Natural killer cell treated with Interleukin-12 subunit alpha and Interleukin-12 subunit beta and Interleukin-15 and Interleukin-18, amount 100 ng/mL, for 72 hours (primary cell): ENCODE measurements around the gene LRRC57. TPM values are rescaled to one million over a fixed set of nuclear protein-coding genes. Genes with fewer than 3 reads are reported as not detected.
A peak's percentile ranks its signal among the peaks of the same experiment; 100 is the strongest.

ENCODE experiments used
- ATAC-seq, 2 donors: fragments of 150-1000 bp; cut with Tn5 transposase in 1 of 2; sonication (Bioruptor Pico), chemical (Tn5 transposase) in 1 of 2; 2 replicates each; pipeline ENCODE4 v1.10.0; 2021
- DNase-seq: peaks from one replicate; pipeline ENCODE4 v3.0.0; 2022; ENCODE audit warnings: low spot score
- H3K27ac Mint-ChIP-seq, 2 donors: 1 replicate in 1 of 2; 2 replicates in 1 of 2; pipeline ENCODE4 v1.8.0; 2022; ENCODE audit warnings: mixed read lengths in 2 of 2, mild to moderate bottlenecking in 1 of 2, moderate library complexity in 1 of 2
- H3K27me3 Mint-ChIP-seq, 2 donors: 1 replicate in 1 of 2; 2 replicates in 1 of 2; pipeline ENCODE4 v1.8.0; 2022; ENCODE audit warnings: mixed read lengths in 2 of 2
- H3K36me3 Mint-ChIP-seq: one replicate; pipeline ENCODE4 v1.8.0; 2022; ENCODE audit warnings: mixed read lengths
- H3K4me1 Mint-ChIP-seq, 2 donors: 1 replicate in 1 of 2; 2 replicates in 1 of 2; pipeline ENCODE4 v1.8.0; 2022; ENCODE audit warnings: low read depth in 2 of 2, mixed read lengths in 2 of 2, mild to moderate bottlenecking in 1 of 2
- H3K4me3 Mint-ChIP-seq: one replicate; pipeline ENCODE4 v1.8.0; 2022; ENCODE audit warnings: mixed read lengths
- H3K9me3 Mint-ChIP-seq: 2 replicates; pipeline ENCODE4 v1.8.0; 2022; ENCODE audit warnings: mixed read lengths
- total RNA-seq, 2 donors: library from RNA; stranded (reverse); gene quantifications; one replicate each; pipeline ENCODE4 v1.2.3, GENCODE V29; 2022

LRRC57 gene
- total RNA-seq, 2 donors from 2014 or later: 25.4 to 41.3 TPM

- ATAC-seq: no peak
- Mint-ChIP-seq H3K4me3 (no peak overlapping the region), H3K4me1 (peaks cover 0 to 2% of the 10 kb centered on the region in 2 donors), H3K9me3 (no peaks in the 10 kb centered on the region), H3K36me3 (peaks cover 19% of the 10 kb centered on the region), H3K27ac (no peak overlapping the region), H3K27me3 (no peaks in the 10 kb centered on the region)
- no peak for DNase-seq
Measured at GRCh38 chr15:42511007-42511391, 37.6 kb downstream of the LRRC57 start.

GRCh38 chr15:42510258-42511006, 38.2 kb downstream of the LRRC57 start:
- H3K4me1 Mint-ChIP-seq: peaks cover 0 to 2% of the 10 kb centered on the region in 2 donors
- peaks cover 13% of the 10 kb centered on the region for H3K36me3 Mint-ChIP-seq
- no peak for ATAC-seq
- H3K4me3 Mint-ChIP-seq: no peak overlapping the region
- no peaks in the 10 kb centered on the region for H3K9me3 Mint-ChIP-seq
- H3K27ac Mint-ChIP-seq: no peak overlapping the region
- no peaks in the 10 kb centered on the region for H3K27me3 Mint-ChIP-seq
- no peak for DNase-seq

- no peaks in the 10 kb centered on the region for H3K9me3 Mint-ChIP-seq
- H3K27me3 Mint-ChIP-seq: no peaks in the 10 kb centered on the region
- ATAC-seq: no peak
- no peak overlapping the region for H3K27ac Mint-ChIP-seq
- H3K4me1 Mint-ChIP-seq: peaks cover 0 to 6% of the 10 kb centered on the region in 2 donors
- no peak for DNase-seq
- no peak overlapping the region for H3K4me3 Mint-ChIP-seq
- peaks cover 4% of the 10 kb centered on the region for H3K36me3 Mint-ChIP-seq
Measured at GRCh38 chr15:42508263-42508690, 40.3 kb downstream of the LRRC57 start.

DNA sequence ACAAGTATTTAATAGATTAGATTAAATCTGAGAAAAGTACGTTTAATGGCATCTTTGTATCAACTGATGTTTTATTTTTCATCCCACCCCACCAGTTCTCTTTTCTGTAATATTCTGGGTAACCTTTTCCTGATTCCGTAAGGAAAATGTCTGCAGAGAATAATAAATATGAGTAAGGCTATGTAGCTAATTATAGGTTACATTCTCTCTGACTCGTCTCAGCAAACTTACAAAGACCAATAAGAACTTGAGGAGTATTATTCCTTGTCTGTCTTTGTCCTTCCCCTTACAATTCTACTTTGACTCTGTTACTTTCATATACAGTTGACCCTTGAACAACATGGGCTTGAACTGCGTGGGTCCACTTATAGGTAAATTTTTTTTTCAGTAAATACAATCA, 41.1 kb downstream of the LRRC57 start:
- Mint-ChIP-seq H3K36me3 (no peaks in the 10 kb centered on the region), H3K27me3 (no peaks in the 10 kb centered on the region), H3K27ac (no peak overlapping the region), H3K4me1 (peaks cover 0 to 6% of the 10 kb centered on the region in 2 donors), H3K4me3 (no peak overlapping the region), H3K9me3 (no peaks in the 10 kb centered on the region)
- ATAC-seq (no peak), DNase-seq (no peak)

GRCh38 chr15:42504631-42505030, 44.0 kb downstream of the LRRC57 start:
- Mint-ChIP-seq H3K4me1 (peaks cover 0 to 9% of the 10 kb centered on the region in 2 donors), H3K9me3 (no peaks in the 10 kb centered on the region), H3K27me3 (no peaks in the 10 kb centered on the region), H3K27ac (no peak overlapping the region), H3K36me3 (no peaks in the 10 kb centered on the region), H3K4me3 (no peak overlapping the region)
- ATAC-seq (no peak), DNase-seq (no peak)

- no peak overlapping the region for H3K27ac Mint-ChIP-seq
- no peaks in the 10 kb centered on the region for H3K27me3 Mint-ChIP-seq
- H3K4me1 Mint-ChIP-seq: peaks cover 0 to 9% of the 10 kb centered on the region in 2 donors
- no peaks in the 10 kb centered on the region for H3K36me3 Mint-ChIP-seq
- DNase-seq: no peak
- no peaks in the 10 kb centered on the region for H3K9me3 Mint-ChIP-seq
- ATAC-seq: no peak
- H3K4me3 Mint-ChIP-seq: no peak overlapping the region
Measured at GRCh38 chr15:42503825-42504224, 44.8 kb downstream of the LRRC57 start.

DNA sequence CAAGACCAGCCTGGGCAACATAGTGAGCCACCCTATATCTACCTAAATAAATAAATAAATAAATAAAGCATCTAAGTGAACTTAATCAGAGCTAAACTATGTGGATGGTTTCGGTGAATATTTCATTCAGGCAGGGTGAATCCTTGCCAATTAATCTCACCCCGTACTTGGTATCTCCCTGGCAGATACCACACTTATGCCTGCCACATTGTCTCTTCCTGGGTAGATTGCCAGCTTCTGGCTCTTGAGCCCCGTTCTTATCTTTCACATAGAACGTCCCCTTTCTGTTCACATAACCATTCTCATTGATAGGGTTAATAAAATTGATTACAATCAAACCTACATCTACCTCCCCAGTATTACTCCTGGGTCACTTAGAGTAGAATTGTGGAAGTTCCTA, 46.1 kb downstream of the LRRC57 start:
- no peak overlapping the region for H3K4me3 Mint-ChIP-seq
- H3K27ac Mint-ChIP-seq: no peak overlapping the region
- DNase-seq (no peak), ATAC-seq (no peak)
- peaks cover 10 to 16% of the 10 kb centered on the region in 2 donors for H3K4me1 Mint-ChIP-seq
- no peaks in the 10 kb centered on the region for H3K27me3 Mint-ChIP-seq
- no peaks in the 10 kb centered on the region for H3K36me3 Mint-ChIP-seq
- no peaks in the 10 kb centered on the region for H3K9me3 Mint-ChIP-seq

DNA sequence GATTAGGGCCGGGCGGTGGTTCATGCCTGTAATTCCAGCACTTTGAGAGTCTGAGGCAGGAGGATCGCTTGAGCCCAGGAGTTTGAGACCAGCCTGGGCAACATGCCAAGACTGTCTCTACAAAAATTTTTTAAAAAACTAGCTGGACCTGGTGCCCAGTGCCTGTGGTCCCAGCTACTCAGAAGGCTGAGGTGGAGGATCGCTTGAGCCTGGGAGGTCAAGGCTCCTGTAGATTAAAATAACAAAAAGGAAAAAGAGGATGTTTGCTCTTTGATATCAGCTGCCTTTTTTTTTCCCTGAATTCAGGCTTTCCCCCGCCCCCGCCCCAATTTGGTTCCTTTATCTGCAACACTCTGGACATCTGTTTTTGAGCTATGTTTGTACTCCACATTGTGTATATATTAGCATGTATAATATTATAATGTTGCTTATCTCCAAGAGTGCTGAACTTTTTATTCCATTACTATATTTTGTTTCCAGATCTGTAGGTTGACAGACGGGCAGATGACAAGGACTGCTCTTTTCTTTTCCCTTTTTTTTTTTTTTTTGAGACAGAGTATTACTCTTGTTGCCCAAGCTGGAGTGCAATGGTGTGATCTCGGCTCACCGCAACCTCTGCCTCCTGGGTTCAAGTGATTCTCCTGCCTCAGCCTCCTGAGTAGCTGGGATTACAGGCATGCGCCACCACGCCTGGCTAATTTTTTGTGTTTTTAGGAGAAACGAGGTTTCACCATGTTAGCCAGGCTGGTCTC, 48.6 kb downstream of the LRRC57 start:
- H3K9me3 Mint-ChIP-seq: no peaks in the 10 kb centered on the region
- no peak overlapping the region for H3K27ac Mint-ChIP-seq
- H3K4me3 Mint-ChIP-seq: no peak overlapping the region
- no peak for ATAC-seq
- H3K27me3 Mint-ChIP-seq: no peaks in the 10 kb centered on the region
- DNase-seq: no peak
- H3K36me3 Mint-ChIP-seq: no peaks in the 10 kb centered on the region
- H3K4me1 Mint-ChIP-seq: peaks cover 28 to 35% of the 10 kb centered on the region in 2 donors

DNA sequence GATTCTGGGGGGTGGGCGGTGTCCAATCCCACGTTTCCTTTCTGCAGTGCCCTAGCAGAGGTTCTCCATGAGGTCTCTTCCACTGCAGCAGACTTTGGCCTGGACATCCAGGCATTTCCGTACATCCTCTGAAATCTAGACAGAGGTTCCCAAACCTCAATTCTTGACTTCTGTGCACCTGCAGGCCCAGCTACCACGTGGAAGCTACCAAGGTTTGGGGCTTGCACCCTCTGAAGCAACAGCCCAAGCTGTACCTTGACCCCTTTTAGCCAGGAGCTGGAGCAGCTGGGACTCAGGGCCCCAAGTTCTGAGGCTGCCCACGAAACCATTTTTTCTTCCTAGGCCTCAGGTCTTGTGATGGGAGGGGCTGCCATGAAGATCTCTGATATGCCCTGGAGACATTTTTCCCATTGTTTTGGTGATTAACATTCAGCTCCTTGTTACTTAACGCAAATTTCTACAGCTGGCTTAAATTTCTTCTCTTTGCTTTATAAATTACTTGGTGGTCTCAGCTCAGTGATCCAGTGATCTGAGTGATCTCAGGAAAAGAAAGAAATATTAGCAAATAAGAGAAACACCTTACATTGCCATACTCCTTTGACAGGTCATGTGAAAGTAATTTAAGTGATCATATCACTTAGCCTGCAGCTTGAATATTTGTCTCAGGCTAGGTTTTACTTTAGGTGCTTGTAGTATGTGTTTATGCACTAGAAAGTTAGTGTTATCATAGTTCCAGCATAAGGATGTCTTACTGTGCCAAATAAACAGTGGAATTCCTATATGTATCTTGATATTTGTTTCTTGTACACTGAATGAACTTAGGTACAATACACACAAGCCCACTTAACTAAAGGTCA, 50.2 kb downstream of the LRRC57 start:
- ATAC-seq (no peak), DNase-seq (no peak)
- Mint-ChIP-seq H3K4me1 (peaks cover 42 to 43% of the 10 kb centered on the region in 2 donors), H3K36me3 (no peaks in the 10 kb centered on the region), H3K27me3 (no peaks in the 10 kb centered on the region), H3K4me3 (peak overlapping the region; percentile 3), H3K9me3 (no peaks in the 10 kb centered on the region), H3K27ac (peak overlapping the region in 1 of 2 donors; percentile 13)

DNA sequence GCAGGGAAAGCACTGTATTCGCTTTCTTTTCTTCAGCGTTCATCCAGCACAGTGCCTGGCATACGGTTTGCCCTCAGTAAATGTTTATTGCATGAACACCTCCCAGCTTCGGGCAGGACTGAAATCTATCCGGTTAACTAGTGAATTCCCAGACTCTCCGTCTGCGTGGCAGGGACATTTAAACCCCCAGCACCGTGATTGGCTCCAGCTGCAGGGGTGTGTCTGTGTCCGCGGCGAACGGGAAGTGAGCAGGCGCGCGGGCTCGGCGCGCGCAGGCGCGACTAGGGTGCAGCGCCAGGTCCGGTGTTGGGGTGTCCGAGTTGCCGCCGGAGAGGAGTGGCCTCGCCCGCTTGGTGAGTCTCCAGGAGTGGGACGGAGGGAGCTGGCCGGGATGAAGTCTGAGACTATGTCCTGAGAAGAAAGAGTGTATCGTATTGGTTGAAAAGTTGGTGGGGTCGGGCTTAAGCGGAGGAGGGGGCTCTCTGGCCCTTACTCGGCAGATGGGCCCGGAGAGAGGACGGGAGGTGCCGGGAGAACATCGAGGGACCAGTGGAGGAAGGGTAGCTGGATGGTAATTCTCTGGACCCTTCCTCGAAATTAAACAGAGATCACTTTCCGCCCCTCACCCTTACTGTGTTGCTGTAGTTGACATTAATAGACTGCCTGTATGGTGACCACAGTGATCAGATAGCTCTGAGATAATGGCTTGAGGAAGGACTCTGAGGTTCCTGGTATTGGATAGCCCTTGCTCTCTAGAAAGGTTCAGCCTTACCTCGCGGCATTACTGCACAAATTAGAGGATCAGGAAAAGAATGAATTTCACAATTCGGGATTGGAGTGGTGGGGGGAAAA, 53.0 kb downstream of the LRRC57 start, which contains the start of gene SNAP23:
SNAP23 (plus strand) TSS at position 274 of the 852 bp plus-strand sequence. CDS start 16,213 bp downstream, outside the sequence.
- no peaks in the 10 kb centered on the region for H3K36me3 Mint-ChIP-seq
- peak within 1 kb of the TSS; percentile 57 to 93 for H3K27ac Mint-ChIP-seq
- no peaks in the 10 kb centered on the region for H3K27me3 Mint-ChIP-seq
- ATAC-seq: peak; percentile 97 to 98
- H3K4me1 Mint-ChIP-seq: peaks cover 46 to 50% of the 10 kb centered on the region in 2 donors
- peak within 1 kb of the TSS; percentile 94 for H3K4me3 Mint-ChIP-seq
- no peaks in the 10 kb centered on the region for H3K9me3 Mint-ChIP-seq
- peak; percentile 92 for DNase-seq

DNA sequence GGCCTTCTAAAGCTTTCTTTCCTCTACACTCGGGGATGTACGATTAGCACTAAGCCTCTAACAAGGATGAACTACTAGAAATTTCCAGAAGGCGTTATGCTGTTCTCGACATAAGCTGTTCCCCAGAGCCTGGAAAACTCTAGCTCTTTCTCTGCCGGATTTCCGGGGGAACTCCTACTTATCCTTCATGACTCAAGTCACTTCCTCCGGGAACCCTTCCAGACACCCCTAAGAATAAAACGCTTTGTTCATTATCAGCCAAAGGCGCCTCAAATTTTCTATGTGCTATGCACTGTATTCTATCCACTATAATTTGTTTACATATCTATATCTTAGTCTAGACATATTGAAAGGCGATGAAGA, 53.6 kb downstream of the LRRC57 start:
- Mint-ChIP-seq H3K36me3 (no peaks in the 10 kb centered on the region), H3K9me3 (no peaks in the 10 kb centered on the region), H3K27ac (peak overlapping the region; percentile 57 to 93), H3K4me3 (peak overlapping the region; percentile 94), H3K4me1 (peaks cover 43 to 55% of the 10 kb centered on the region in 2 donors), H3K27me3 (no peaks in the 10 kb centered on the region)
- DNase-seq: peak; percentile 74
- peak in 1 of 2 donors; percentile 1 for ATAC-seq

DNA sequence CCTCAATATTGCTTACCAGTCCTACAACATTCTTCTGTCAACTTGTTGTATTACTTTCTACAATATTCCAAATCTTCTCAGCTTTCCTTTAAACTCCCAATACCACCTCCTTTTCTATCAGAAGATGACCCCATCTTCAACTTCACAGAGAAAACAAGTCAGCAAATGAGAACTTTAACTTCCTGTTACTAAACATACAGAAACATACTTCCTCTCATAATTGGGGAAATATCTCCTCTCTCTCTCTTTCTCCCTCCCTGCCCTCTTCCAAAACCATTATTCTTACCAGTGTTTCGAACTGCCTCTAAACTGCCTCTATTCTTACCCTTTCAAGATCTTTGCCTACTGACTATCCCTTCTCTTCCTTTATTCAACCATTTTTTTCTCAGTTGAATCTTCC, 54.9 kb downstream of the LRRC57 start:
- ATAC-seq (no peak), DNase-seq (no peak)
- H3K36me3 Mint-ChIP-seq: no peaks in the 10 kb centered on the region
- H3K27me3 Mint-ChIP-seq: no peaks in the 10 kb centered on the region
- no peaks in the 10 kb centered on the region for H3K9me3 Mint-ChIP-seq
- peak overlapping the region; percentile 36 for H3K4me3 Mint-ChIP-seq
- H3K27ac Mint-ChIP-seq: peak overlapping the region; percentile 51 to 57
- H3K4me1 Mint-ChIP-seq: peaks cover 43 to 55% of the 10 kb centered on the region in 2 donors
